Endothelial cell of umbilical vein (primary cell): ENCODE measurements around the gene WIZ. TPM values are rescaled to one million over a fixed set of nuclear protein-coding genes. Genes with fewer than 3 reads are reported as not detected.

ENCODE experiments used
- BruUV-seq: library from RNA; stranded (reverse); fragments of 400-500 nt; replicated peaks from 2 replicates; lab custom pipeline; 2021; lab: Mats Ljungman, UMichigan
- CTCF ChIA-PET: fragments of 300-600, 350-600 bp; sonication (Branson Sonifier 250); formaldehyde crosslinking; loops from one replicate; lab custom pipeline; 2021; ENCODE audit warnings: antibody characterized with exemption, inconsistent platforms; lab: Charles Lee
- POLR2A ChIA-PET: fragments of 300-600, 350-600 bp; sonication (Branson Sonifier 250); formaldehyde crosslinking; loops from one replicate; lab custom pipeline; 2021; ENCODE audit warnings: antibody characterized with exemption, inconsistent platforms; lab: Charles Lee
- DNase-seq: peaks from one replicate; pipeline ENCODE4 v3.0.0-alpha.2; 2011; ENCODE audit warnings: low read depth, low spot score
- FAIRE-seq: peaks from 2 replicates; lab custom pipeline; 2011; peaks lifted over from hg19 to GRCh38; lab: Jason Lieb, UNC
- H2AFZ ChIP-seq: 2 replicates; pipeline ENCODE4 v1.6.0; 2012; ENCODE audit warnings: low read depth, low read length, control low read depth, inconsistent platforms
- H3K27ac ChIP-seq: 2 replicates; pipeline ENCODE4 v1.5.1; 2011; ENCODE audit warnings: low read depth, mild to moderate bottlenecking, control low read depth, low read length, moderate library complexity; ENCODE audit not compliant: insufficient read depth
- H3K27me3 ChIP-seq, 2 experiments: 2 replicates each; pipeline versions ENCODE4 v1.6.0 to v1.6.1; 2011; ENCODE audit warnings: low read length in 2 of 2, mixed read lengths in 1 of 2; ENCODE audit not compliant: control insufficient read depth in 2 of 2, insufficient read depth in 2 of 2
- H3K36me3 ChIP-seq, 2 experiments: 2 replicates in 1 of 2; 3 replicates in 1 of 2; pipeline ENCODE4 v1.5.1; 2011; ENCODE audit warnings: low read length in 2 of 2, mild to moderate bottlenecking in 1 of 2, moderate library complexity in 1 of 2; ENCODE audit not compliant: control insufficient read depth in 2 of 2, insufficient read depth in 2 of 2; ENCODE audit errors: extremely low read depth in 1 of 2
- H3K4me1 ChIP-seq: 3 replicates; pipeline ENCODE4 v1.5.1; 2011; ENCODE audit warnings: mild to moderate bottlenecking, low read length; ENCODE audit not compliant: control insufficient read depth, insufficient read depth; ENCODE audit errors: extremely low read depth
- H3K4me2 ChIP-seq: 2 replicates; pipeline ENCODE4 v1.6.1; 2011; ENCODE audit warnings: low read length, control low read depth, mixed read lengths; ENCODE audit not compliant: insufficient read depth
- H3K4me3 ChIP-seq, 3 experiments: fragments of 200-600 bp in 1 of 3; sonication (generic), shearing (Covaris generic) in 1 of 3; replicated peaks in 1 of 3; 2 replicates each; pipeline ENCODE4 v1.5.1; 2011 to 2016; ENCODE audit warnings: control low read depth in 3 of 3, low read length in 3 of 3, mild to moderate bottlenecking in 2 of 3, inconsistent platforms in 1 of 3, low read depth in 1 of 3, moderate library complexity in 1 of 3; ENCODE audit not compliant: insufficient read depth in 1 of 3
- H3K79me2 ChIP-seq: 2 replicates; pipeline ENCODE4 v1.6.0; 2012; ENCODE audit warnings: low read length, inconsistent platforms; ENCODE audit not compliant: control insufficient read depth, insufficient read depth
- H3K9ac ChIP-seq: replicated peaks from 2 replicates; pipeline ENCODE3; 2011; ENCODE audit warnings: low read length, control low read depth; ENCODE audit not compliant: insufficient read depth; ENCODE audit errors: extremely low read depth
- H3K9me1 ChIP-seq: replicated peaks from 3 replicates; pipeline ENCODE4 v1.6.0; 2011; ENCODE audit warnings: mild to moderate bottlenecking, low read length; ENCODE audit not compliant: control insufficient read depth, insufficient read depth; ENCODE audit errors: extremely low read depth
- H3K9me3 ChIP-seq: replicated peaks from 2 replicates; pipeline ENCODE4 v1.5.1; 2012; ENCODE audit warnings: low read length, inconsistent platforms; ENCODE audit not compliant: control insufficient read depth, insufficient read depth
- H4K20me1 ChIP-seq: replicated peaks from 2 replicates; pipeline ENCODE3; 2011; ENCODE audit warnings: mild to moderate bottlenecking, low read length; ENCODE audit not compliant: control insufficient read depth, insufficient read depth; ENCODE audit errors: extremely low read depth
- EZH2 ChIP-seq: IDR thresholded peaks from 2 replicates; pipeline ENCODE4 v1.6.1; 2012; ENCODE audit warnings: borderline replicate concordance, low read depth, mild to moderate bottlenecking, moderate library complexity, low read length, inconsistent platforms; ENCODE audit not compliant: severe bottlenecking
- FOS ChIP-seq: IDR thresholded peaks from 2 replicates; pipeline ENCODE4 v1.6.1; 2011; ENCODE audit warnings: mild to moderate bottlenecking, low read length, moderate library complexity, borderline replicate concordance; ENCODE audit not compliant: insufficient read depth
- GATA2 ChIP-seq: IDR thresholded peaks from 2 replicates; pipeline ENCODE4 v1.7.0; 2011; ENCODE audit warnings: low read depth, mild to moderate bottlenecking, moderate library complexity, mixed read lengths, low read length; ENCODE audit not compliant: insufficient read length, insufficient read depth
- JUN ChIP-seq: IDR thresholded peaks from 2 replicates; pipeline ENCODE4 v1.6.1; 2011; ENCODE audit warnings: borderline replicate concordance, low read depth; ENCODE audit not compliant: insufficient read length, insufficient read depth
- MAX ChIP-seq: IDR thresholded peaks from 2 replicates; pipeline ENCODE4 v1.6.1; 2011; ENCODE audit not compliant: insufficient read depth, insufficient read length
- MYC ChIP-seq: IDR thresholded peaks from one replicate; pipeline ENCODE4 v1.6.1; 2011; ENCODE audit warnings: mild to moderate bottlenecking, low read depth, low read length
- POLR2A ChIP-seq: IDR thresholded peaks from 2 replicates; pipeline ENCODE4 v1.6.1; 2012; ENCODE audit warnings: low read depth, mild to moderate bottlenecking, control low read depth, low read length
- POLR2AphosphoS5 ChIP-seq: IDR thresholded peaks from 2 replicates; pipeline ENCODE4 v1.6.1; 2012; ENCODE audit warnings: low read depth, mild to moderate bottlenecking, control low read depth, low read length, moderate library complexity; ENCODE audit not compliant: insufficient read depth
- dilution Hi-C: fragments of 300-500 bp; cut with MboI; formaldehyde crosslinking; loops from one replicate; pipeline ENCODE4 v1.15.0; 2019; ENCODE audit warnings: low sequenced_read_pairs; ENCODE audit not compliant: extremely low pct_ligation_motif_present
- intact Hi-C: fragments of 100-400 bp; cut with micrococcal nuclease; formaldehyde crosslinking; loops from one replicate; pipeline ENCODE4 v1.10.0; 2022
- polyA plus RNA-seq, 4 experiments: library from polyadenylated mRNA; depleted of rRNA in 3 of 4; stranded (reverse) in 3 of 4; unstranded in 1 of 4; fragments of >200 nt; gene quantifications; 2 replicates each; pipeline versions ENCODE4 v1.2.1 to v1.2.3, GENCODE V29; 2011 to 2012; ENCODE audit warnings: missing spikeins in 1 of 4
- total RNA-seq: library from RNA; stranded (reverse); gene quantifications from 2 replicates; pipeline ENCODE4 v1.2.3, GENCODE V29; 2021
- TF ChIP-seq, protein P1 (sequence below), 2 donors: IDR thresholded peaks; 1 replicate in 1 of 2; 2 replicates in 1 of 2; pipeline ENCODE4 v1.5.1; 2011; ENCODE audit warnings: low read length in 2 of 2, mild to moderate bottlenecking in 2 of 2, moderate library complexity in 2 of 2, control low read depth in 1 of 2, inconsistent platforms in 1 of 2, low read depth in 1 of 2; ENCODE audit not compliant: insufficient read depth in 1 of 2; ENCODE audit errors: extremely low read depth in 1 of 2

Gene WIZ
- total and polyA plus RNA-seq, 2 donors (not counting 3 experiments of a cell fraction or from before 2014, with no cell fraction given), result 21.0 to 47.2 TPM

DNA sequence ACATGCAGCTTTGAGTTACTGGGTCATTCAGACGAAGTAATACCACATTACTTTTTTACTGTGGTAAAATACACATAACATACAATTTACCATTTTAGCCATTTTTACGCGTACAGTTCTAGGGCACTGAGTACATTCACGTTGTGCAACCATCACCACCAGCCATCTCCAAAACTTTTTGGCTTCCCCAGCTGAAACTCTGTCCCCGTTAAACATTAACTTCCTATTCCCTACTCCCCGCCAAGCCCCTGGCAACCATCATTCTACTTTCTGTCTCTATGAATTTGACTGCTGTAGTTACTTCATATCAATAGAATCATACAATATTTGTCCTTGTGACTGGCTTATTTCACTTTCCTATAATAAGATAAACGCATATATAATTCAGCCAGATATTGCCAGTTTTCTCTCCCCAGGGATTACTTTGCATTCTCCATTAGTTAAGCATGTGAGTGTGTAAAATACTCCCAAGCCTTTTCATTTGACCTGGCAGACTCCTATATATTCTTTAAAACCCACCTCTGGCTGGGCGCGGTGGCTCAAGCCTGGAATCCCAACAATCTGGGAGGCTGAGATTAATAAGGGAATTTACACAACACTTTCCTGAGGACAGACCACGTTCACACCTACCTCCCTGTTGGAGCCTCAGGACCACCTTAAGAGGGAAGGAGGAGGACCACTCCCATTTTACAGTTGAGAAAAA lies 48.6 kb upstream of the WIZ start:
- ChIA-PET POLR2A (no interaction called here), CTCF (interaction anchor here (0.6 kb wide), 1 partner anchor 20 kb away, joined by 3 read pairs; no protein-coding TSS in a partner anchor)
- no peaks in the 10 kb centered on the region for H3K36me3 ChIP-seq
- H3K9ac ChIP-seq, result no peak overlapping the region
- no peaks in the 10 kb centered on the region for H3K4me1 ChIP-seq
- H3K9me3 ChIP-seq, result no peaks in the 10 kb centered on the region
- no peak overlapping the region for H3K4me2 ChIP-seq
- H3K27ac ChIP-seq, result no peak overlapping the region
- no TSS peak for BruUV-seq
- no peak overlapping the region for H2AFZ ChIP-seq
- dilution Hi-C loops (no loop called here), intact Hi-C loops (no loop called here)
- TF ChIP-seq EZH2 (no peak), JUN (no peak), GATA2 (no peak), POLR2AphosphoS5 (no peak), MAX (no peak), FOS (no peak), POLR2A (no peak), MYC (no peak)
- TF ChIP-seq, protein P1, sequence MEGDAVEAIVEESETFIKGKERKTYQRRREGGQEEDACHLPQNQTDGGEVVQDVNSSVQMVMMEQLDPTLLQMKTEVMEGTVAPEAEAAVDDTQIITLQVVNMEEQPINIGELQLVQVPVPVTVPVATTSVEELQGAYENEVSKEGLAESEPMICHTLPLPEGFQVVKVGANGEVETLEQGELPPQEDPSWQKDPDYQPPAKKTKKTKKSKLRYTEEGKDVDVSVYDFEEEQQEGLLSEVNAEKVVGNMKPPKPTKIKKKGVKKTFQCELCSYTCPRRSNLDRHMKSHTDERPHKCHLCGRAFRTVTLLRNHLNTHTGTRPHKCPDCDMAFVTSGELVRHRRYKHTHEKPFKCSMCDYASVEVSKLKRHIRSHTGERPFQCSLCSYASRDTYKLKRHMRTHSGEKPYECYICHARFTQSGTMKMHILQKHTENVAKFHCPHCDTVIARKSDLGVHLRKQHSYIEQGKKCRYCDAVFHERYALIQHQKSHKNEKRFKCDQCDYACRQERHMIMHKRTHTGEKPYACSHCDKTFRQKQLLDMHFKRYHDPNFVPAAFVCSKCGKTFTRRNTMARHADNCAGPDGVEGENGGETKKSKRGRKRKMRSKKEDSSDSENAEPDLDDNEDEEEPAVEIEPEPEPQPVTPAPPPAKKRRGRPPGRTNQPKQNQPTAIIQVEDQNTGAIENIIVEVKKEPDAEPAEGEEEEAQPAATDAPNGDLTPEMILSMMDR (IDR thresholded peaks at IDR 0.05; ENCODE audit: extremely low read depth in 1 of 2, insufficient read depth in 1 of 2, low read depth in 1 of 2, low read length in 2 of 2), result no peak
- no peaks in the 10 kb centered on the region for H3K9me1 ChIP-seq
- no peaks in the 10 kb centered on the region for H3K79me2 ChIP-seq
- FAIRE-seq (no peak), DNase-seq (no peak)
- no peaks in the 10 kb centered on the region for H3K27me3 ChIP-seq
- no peak overlapping the region for H3K4me3 ChIP-seq
- H4K20me1 ChIP-seq, result no peaks in the 10 kb centered on the region
